COR-L47 (cell line): ENCODE measurements around the gene CDK6.
"Not testable (repeated sequence)": the region's sequence is repeated elsewhere in the genome, so short reads cannot be mapped to it uniquely, and the experiment has no call there.

Source experiments
- DNase-seq: peaks from one replicate; lab custom pipeline; 2025; lab: John Stamatoyannopoulos, UW

Gene CDK6

GRCh38 chr7:92761391-92762097, 74.8 kb downstream of the CDK6 start:
- DNase-seq, result no peak

GRCh38 chr7:92758796-92759431, 77.5 kb downstream of the CDK6 start:
- no peak for DNase-seq

- not testable (repeated sequence) for DNase-seq
These were observed 79.0 kb downstream of the CDK6 start for GRCh38 chr7:92757311-92757910.

- no peak for DNase-seq
These were observed 80.7 kb downstream of the CDK6 start for GRCh38 chr7:92755680-92756079.

GRCh38 chr7:92754919-92755581, 81.3 kb downstream of the CDK6 start:
- no peak for DNase-seq

GRCh38 chr7:92753614-92754013, 82.8 kb downstream of the CDK6 start:
- no peak for DNase-seq

GRCh38 chr7:92751902-92752901, 84.2 kb downstream of the CDK6 start:
- DNase-seq, result no peak

- DNase-seq, result no peak
These were observed 85.4 kb downstream of the CDK6 start for GRCh38 chr7:92750946-92751345.

- no peak for DNase-seq
These were observed 85.9 kb downstream of the CDK6 start for GRCh38 chr7:92750447-92750839.

GRCh38 chr7:92749832-92750446, 86.4 kb downstream of the CDK6 start:
- no peak for DNase-seq

- DNase-seq, result no peak
These were observed 87.0 kb downstream of the CDK6 start for GRCh38 chr7:92749327-92749755.

- DNase-seq, result no peak
These were observed 87.9 kb downstream of the CDK6 start for GRCh38 chr7:92748495-92748894.

GRCh38 chr7:92747041-92747835, 89.1 kb downstream of the CDK6 start:
- no peak for DNase-seq

GRCh38 chr7:92745241-92745640, 91.1 kb downstream of the CDK6 start:
- DNase-seq, result no peak

- DNase-seq, result not testable (repeated sequence)
These were observed 92.2 kb downstream of the CDK6 start for GRCh38 chr7:92744180-92744579.

GRCh38 chr7:92742186-92742585, 94.2 kb downstream of the CDK6 start:
- no peak for DNase-seq

- no peak for DNase-seq
These were observed 95.7 kb downstream of the CDK6 start for GRCh38 chr7:92740700-92741126.

- DNase-seq, result no peak
These were observed 96.2 kb downstream of the CDK6 start for GRCh38 chr7:92740134-92740533.

GRCh38 chr7:92739091-92739490, 97.3 kb downstream of the CDK6 start:
- DNase-seq, result no peak

- DNase-seq, result no peak
These were observed 98.7 kb downstream of the CDK6 start for GRCh38 chr7:92737706-92738105.
